HG03097 (cell line): ENCODE measurements around the gene SHB.

Source experiments
- ATAC-seq: cut with Tn5 transposase; IDR thresholded peaks from one replicate; pipeline ENCODE4 v1.9.1; 2021; ENCODE audit not compliant: unreplicated experiment, low FRiP score

SHB gene, protein sequence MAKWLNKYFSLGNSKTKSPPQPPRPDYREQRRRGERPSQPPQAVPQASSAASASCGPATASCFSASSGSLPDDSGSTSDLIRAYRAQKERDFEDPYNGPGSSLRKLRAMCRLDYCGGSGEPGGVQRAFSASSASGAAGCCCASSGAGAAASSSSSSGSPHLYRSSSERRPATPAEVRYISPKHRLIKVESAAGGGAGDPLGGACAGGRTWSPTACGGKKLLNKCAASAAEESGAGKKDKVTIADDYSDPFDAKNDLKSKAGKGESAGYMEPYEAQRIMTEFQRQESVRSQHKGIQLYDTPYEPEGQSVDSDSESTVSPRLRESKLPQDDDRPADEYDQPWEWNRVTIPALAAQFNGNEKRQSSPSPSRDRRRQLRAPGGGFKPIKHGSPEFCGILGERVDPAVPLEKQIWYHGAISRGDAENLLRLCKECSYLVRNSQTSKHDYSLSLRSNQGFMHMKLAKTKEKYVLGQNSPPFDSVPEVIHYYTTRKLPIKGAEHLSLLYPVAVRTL

GRCh38 chr9:38068701-38069628 lies at the start of gene SHB:
TSS of gene SHB (minus strand) at chr9:38069227. CDS start at chr9:38068645, 582 bp downstream.
- ATAC-seq = peak; percentile 46

GRCh38 chr9:38117651-38118050 lies 48.6 kb upstream of the SHB start:
- no peak for ATAC-seq

GRCh38 chr9:38114905-38115304 lies 45.9 kb upstream of the SHB start:
- ATAC-seq = no peak

GRCh38 chr9:38112456-38112855 lies 43.4 kb upstream of the SHB start:
- no peak for ATAC-seq

- no peak for ATAC-seq
Measured at GRCh38 chr9:38112049-38112448, 43.0 kb upstream of the SHB start.

DNA sequence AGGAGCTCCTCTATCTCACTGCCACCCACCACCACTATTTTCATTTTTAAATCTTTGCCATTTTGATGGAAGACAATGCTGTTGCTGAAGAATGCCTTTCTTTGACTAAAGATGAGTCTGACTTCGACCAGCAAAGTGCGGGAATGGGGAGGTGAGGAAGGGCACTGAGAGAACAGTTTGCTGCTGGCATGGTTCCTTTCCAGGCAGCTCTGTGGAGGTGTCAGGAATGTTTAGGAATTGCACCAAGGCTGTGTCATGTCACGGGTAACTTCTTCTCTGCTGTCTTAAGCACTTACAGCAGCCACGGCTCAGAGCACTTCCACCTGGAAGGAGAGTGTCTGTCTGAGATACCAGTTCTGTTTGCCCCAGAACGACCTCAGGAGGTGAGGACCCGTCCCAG lies 41.4 kb upstream of the SHB start:
- ATAC-seq = no peak

GRCh38 chr9:38109601-38110000 lies 40.6 kb upstream of the SHB start:
- ATAC-seq = no peak

DNA sequence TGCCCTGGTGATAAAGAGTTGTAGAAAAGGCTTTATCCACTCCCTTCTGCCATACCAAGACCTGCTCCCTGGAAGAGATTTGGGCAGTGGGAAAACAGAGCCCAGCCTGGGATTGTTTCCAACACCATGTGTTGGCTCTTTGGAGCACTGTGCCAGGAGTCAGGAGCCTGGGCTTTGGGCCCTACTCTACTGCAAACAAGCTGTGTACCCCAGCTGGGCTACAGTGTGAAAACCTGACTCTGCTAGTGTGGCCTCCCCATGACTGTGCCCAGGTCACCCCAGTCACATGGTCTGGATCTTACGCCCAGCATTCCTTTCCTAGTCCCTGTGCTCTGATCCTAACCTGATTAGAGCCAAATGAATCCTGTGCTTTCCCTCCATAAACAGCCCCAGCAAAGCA lies 39.3 kb upstream of the SHB start:
- ATAC-seq = no peak

DNA sequence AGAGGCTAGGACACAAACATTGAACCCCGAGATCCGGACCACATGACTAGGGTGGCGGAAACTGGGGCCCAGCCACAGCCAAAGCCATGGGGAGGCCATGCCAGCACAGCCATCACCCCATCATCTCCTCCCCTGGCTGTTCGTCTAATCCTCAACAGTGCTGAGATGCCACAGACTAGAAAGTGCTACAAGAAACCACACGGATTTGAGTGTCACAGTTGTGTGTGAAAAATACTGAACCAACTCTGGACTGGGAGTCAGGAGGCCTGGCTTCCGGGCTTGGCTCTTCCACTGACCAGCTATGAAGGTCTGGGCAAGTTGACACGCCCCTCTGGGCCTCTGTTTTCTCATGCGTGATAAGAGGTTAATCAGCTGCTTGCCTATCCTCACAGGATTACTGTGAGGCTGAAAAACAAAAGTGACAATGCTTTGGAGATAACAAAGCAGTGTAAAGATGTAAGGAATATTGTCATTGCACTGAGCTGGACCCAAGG lies 38.8 kb upstream of the SHB start:
- ATAC-seq = no peak

DNA sequence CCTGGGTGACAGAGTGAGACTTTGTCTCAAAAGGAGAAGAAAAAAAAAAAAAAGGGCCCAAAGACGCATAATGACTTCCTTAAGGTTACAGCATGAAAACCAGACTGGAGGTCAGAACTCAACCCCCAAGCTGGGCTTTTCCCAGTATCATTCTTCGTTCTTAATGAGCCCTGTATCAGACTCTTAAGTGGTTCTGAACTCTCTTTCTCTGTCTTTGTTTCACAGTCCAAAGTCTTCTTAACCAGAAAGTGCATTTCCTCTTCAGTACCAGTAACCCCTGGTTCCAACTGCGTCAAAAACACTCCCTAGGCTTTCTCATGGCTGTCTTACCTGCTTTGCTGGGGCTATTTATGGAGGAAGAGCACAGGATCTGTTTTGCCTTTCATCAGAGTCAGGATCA lies 38.4 kb upstream of the SHB start:
- no peak for ATAC-seq

GRCh38 chr9:38106488-38106887 lies 37.5 kb upstream of the SHB start:
- no peak for ATAC-seq

DNA sequence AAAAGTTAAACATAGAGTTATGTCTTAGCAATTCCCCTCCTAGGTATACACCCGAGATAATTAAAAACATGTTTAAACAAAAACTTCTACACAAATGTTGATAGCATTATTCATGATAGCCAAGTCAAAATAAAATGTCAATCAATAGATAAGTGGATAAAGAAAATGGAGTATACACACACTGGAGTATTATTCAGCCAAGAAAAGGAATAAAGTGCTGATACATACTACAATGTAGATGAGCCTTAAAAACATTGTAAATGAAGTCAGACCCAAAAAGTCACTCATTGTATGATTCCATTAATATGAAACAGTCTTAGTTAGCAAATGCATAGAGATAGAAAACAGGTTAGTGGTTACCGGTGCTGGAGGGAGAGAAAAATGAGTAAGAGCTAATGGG lies 34.3 kb upstream of the SHB start:
- no peak for ATAC-seq

GRCh38 chr9:38101423-38101822 lies 32.4 kb upstream of the SHB start:
- ATAC-seq = no peak

GRCh38 chr9:38096238-38096805 lies 27.3 kb upstream of the SHB start:
- no peak for ATAC-seq

- no peak for ATAC-seq
Measured at GRCh38 chr9:38094165-38094564, 25.1 kb upstream of the SHB start.

GRCh38 chr9:38092656-38093055 lies 23.6 kb upstream of the SHB start:
- ATAC-seq = no peak

- no peak for ATAC-seq
Measured at GRCh38 chr9:38092200-38092524, 23.1 kb upstream of the SHB start.

GRCh38 chr9:38091310-38092199 lies 22.5 kb upstream of the SHB start:
- no peak for ATAC-seq

GRCh38 chr9:38090170-38090569 lies 21.1 kb upstream of the SHB start:
- no peak for ATAC-seq
